Activated CD8-positive, alpha-beta memory T cell treated with anti-CD3 and anti-CD28 coated beads, Interleukin-2, amount 50 U/mL, for 1 hour (primary cell): Measurements from ENCODE around the gene FRYL.

Source experiments
- DNase-seq: peaks from one replicate; pipeline ENCODE4 v3.0.0-alpha.2; 2020; ENCODE audit errors: extremely low read depth

FRYL gene

GRCh38 chr4:48620831-48621230 is 159.2 kb downstream of the FRYL start:
- no peak for DNase-seq

- no peak for DNase-seq
Observed at GRCh38 chr4:48620093-48620492, 160.0 kb downstream of the FRYL start.

- DNase-seq = no peak
Observed at GRCh38 chr4:48604527-48604926, 175.6 kb downstream of the FRYL start.

- no peak for DNase-seq
Observed at GRCh38 chr4:48604041-48604440, 176.0 kb downstream of the FRYL start.

GRCh38 chr4:48603366-48604003 is 176.6 kb downstream of the FRYL start:
- no peak for DNase-seq

- DNase-seq = no peak
Observed at GRCh38 chr4:48602763-48603162, 177.3 kb downstream of the FRYL start.

GRCh38 chr4:48602222-48602621 is 177.9 kb downstream of the FRYL start:
- DNase-seq = no peak

GRCh38 chr4:48596336-48596735 is 183.7 kb downstream of the FRYL start:
- no peak for DNase-seq

- DNase-seq = no peak
Observed at GRCh38 chr4:48594180-48594579, 185.9 kb downstream of the FRYL start.

GRCh38 chr4:48591372-48591771 is 188.7 kb downstream of the FRYL start:
- DNase-seq = no peak

- no peak for DNase-seq
Observed at GRCh38 chr4:48590884-48591283, 189.2 kb downstream of the FRYL start.

- DNase-seq = no peak
Observed at GRCh38 chr4:48589098-48589445, 191.0 kb downstream of the FRYL start.

- no peak for DNase-seq
Observed at GRCh38 chr4:48588230-48589097, 191.6 kb downstream of the FRYL start.

- DNase-seq = no peak
Observed at GRCh38 chr4:48585401-48585800, 194.7 kb downstream of the FRYL start.

- DNase-seq = peak; percentile 14
Observed at GRCh38 chr4:48578132-48578968, 201.7 kb downstream of the FRYL start.

- DNase-seq = no peak
Observed at GRCh38 chr4:48575964-48576363, 204.1 kb downstream of the FRYL start.

GRCh38 chr4:48571471-48571870 is 208.6 kb downstream of the FRYL start:
- no peak for DNase-seq

GRCh38 chr4:48570646-48571220 is 209.3 kb downstream of the FRYL start:
- no peak for DNase-seq

- no peak for DNase-seq
Observed at GRCh38 chr4:48566034-48566384, 214.1 kb downstream of the FRYL start.

- DNase-seq = no peak
Observed at GRCh38 chr4:48565362-48566033, 214.6 kb downstream of the FRYL start.

- DNase-seq = no peak
Observed at GRCh38 chr4:48564151-48564550, 215.9 kb downstream of the FRYL start.

GRCh38 chr4:48558819-48559218 is 221.3 kb downstream of the FRYL start:
- no peak for DNase-seq
